HL-60 (cell line): ENCODE data around the gene FLVCR1.
"Not testable (repeated sequence)": the region's sequence is repeated elsewhere in the genome, so short reads cannot be mapped to it uniquely, and the experiment has no call there.

Source experiments
- CTCF ChIP-seq: IDR thresholded peaks from one replicate; pipeline ENCODE4 v1.5.1; 2011; ENCODE audit warnings: low read length, control low read depth, inconsistent platforms; ENCODE audit not compliant: insufficient read depth
- GABPA ChIP-seq: IDR thresholded peaks from 2 replicates; pipeline ENCODE4 v1.6.1; 2012; ENCODE audit warnings: low read depth
- POLR2AphosphoS5 ChIP-seq: IDR thresholded peaks from 2 replicates; pipeline ENCODE4 v1.6.1; 2012; ENCODE audit warnings: low read depth

- TF ChIP-seq POLR2AphosphoS5, CTCF, GABPA: not testable (repeated sequence)
Measured at GRCh38 chr1:212914110-212914509, 56.0 kb downstream of the FLVCR1 start.
